Stimulated activated CD4-positive, alpha-beta T cell treated with anti-CD3 and anti-CD28 coated beads, Interleukin-12 subunit alpha, Interleukin-12 subunit beta, amount 100 ng/mL, for 24 hours (primary cell): ENCODE measurements around the gene PHKA1.
"Not testable (repeated sequence)": the region's sequence is repeated elsewhere in the genome, so short reads cannot be mapped to it uniquely, and the experiment has no call there.

Source experiments
- DNase-seq, 2 experiments: peaks; one replicate each; pipeline ENCODE4 v3.0.0-alpha.2; 2020; ENCODE audit warnings: low read depth in 2 of 2

PHKA1 gene

GRCh38 chrX:72572248-72573157 lies 141.6 kb downstream of the PHKA1 start, which contains the start of gene HDAC8:
Gene HDAC8 (minus strand): TSS chrX:72572843. CDS start chrX:72572761, 82 bp downstream.
- peak in 1 of 2 experiments; percentile 21 for DNase-seq

GRCh38 chrX:72569786-72570185 lies 144.3 kb downstream of the PHKA1 start:
- DNase-seq: no peak

GRCh38 chrX:72568406-72569092 lies 145.6 kb downstream of the PHKA1 start:
- no peak for DNase-seq

- DNase-seq: no peak
These were observed 147.7 kb downstream of the PHKA1 start for GRCh38 chrX:72566448-72566847.

- DNase-seq: not testable (repeated sequence)
These were observed 154.5 kb downstream of the PHKA1 start for GRCh38 chrX:72559655-72560054.

- DNase-seq: no peak
These were observed 159.5 kb downstream of the PHKA1 start for GRCh38 chrX:72554448-72555140.

GRCh38 chrX:72552443-72552842 lies 161.7 kb downstream of the PHKA1 start:
- not testable (repeated sequence) for DNase-seq

GRCh38 chrX:72545990-72546389 lies 168.1 kb downstream of the PHKA1 start:
- DNase-seq: no peak

GRCh38 chrX:72540318-72540717 lies 173.8 kb downstream of the PHKA1 start:
- DNase-seq: no peak

GRCh38 chrX:72539822-72540221 lies 174.3 kb downstream of the PHKA1 start:
- no peak for DNase-seq

GRCh38 chrX:72536542-72536941 lies 177.6 kb downstream of the PHKA1 start:
- no peak for DNase-seq

- DNase-seq: no peak
These were observed 181.7 kb downstream of the PHKA1 start for GRCh38 chrX:72532366-72532765.
